GM23338 (cell line): ENCODE results near the gene MACF1. TPM values are rescaled to one million over a fixed set of nuclear protein-coding genes. Genes with fewer than 3 reads are reported as not detected.

Source experiments
- ATAC-seq: fragments of 200-7000 bp; cut with Tn5 transposase; 3 replicates; pipeline ENCODE4 v1.9.1; 2020
- DNase-seq: peaks from one replicate; pipeline ENCODE4 v3.0.0-alpha.2; 2015; ENCODE audit warnings: low spot score
- H2AFZ ChIP-seq: fragments of 200-600 bp; sonication (generic); 2 replicates; pipeline ENCODE4 v1.8.0; 2016; ENCODE audit warnings: antibody characterized with exemption, mild to moderate bottlenecking, moderate library complexity
- H3F3A ChIP-seq: fragments of 200-600 bp; sonication (generic); replicated peaks from 2 replicates; pipeline ENCODE4 v1.8.0; 2017; ENCODE audit warnings: antibody characterized with exemption, mixed run types, low read depth
- H3K27ac ChIP-seq: fragments of 200-600 bp; sonication (generic); 2 replicates; pipeline ENCODE4 v1.6.1; 2016; ENCODE audit warnings: low read depth
- H3K27me3 ChIP-seq: fragments of 200-600 bp; sonication (generic); 2 replicates; pipeline ENCODE4 v1.8.0; 2016; ENCODE audit warnings: mild to moderate bottlenecking, mixed run types, moderate library complexity; ENCODE audit not compliant: insufficient read depth
- H3K36me3 ChIP-seq: fragments of 200-600 bp; sonication (generic); 2 replicates; pipeline ENCODE4 v1.8.0; 2016; ENCODE audit warnings: mild to moderate bottlenecking; ENCODE audit not compliant: insufficient read depth
- H3K4me1 ChIP-seq: fragments of 200-600 bp; sonication (generic); 2 replicates; pipeline ENCODE4 v1.8.0; 2016; ENCODE audit warnings: mild to moderate bottlenecking, moderate library complexity; ENCODE audit not compliant: insufficient read depth
- H3K4me2 ChIP-seq: fragments of 200-600 bp; sonication (generic); 2 replicates; pipeline ENCODE4 v1.7.1; 2017; ENCODE audit warnings: mixed run types
- H3K4me3 ChIP-seq: fragments of 200-600 bp; sonication (generic); 2 replicates; pipeline ENCODE4 v1.6.1; 2016; ENCODE audit warnings: mixed run types
- H3K79me2 ChIP-seq: fragments of 200-600 bp; sonication (generic); replicated peaks from 2 replicates; pipeline ENCODE4 v1.8.0; 2017; ENCODE audit warnings: mild to moderate bottlenecking; ENCODE audit not compliant: insufficient read depth
- H3K9me2 ChIP-seq: fragments of 200-600 bp; sonication (generic); 2 replicates; pipeline ENCODE4 v1.8.0; 2017; ENCODE audit not compliant: insufficient read depth
- H4K20me1 ChIP-seq: fragments of 200-600 bp; sonication (generic); replicated peaks from 2 replicates; pipeline ENCODE4 v1.8.0; 2017; ENCODE audit warnings: mild to moderate bottlenecking; ENCODE audit not compliant: insufficient read depth
- H3K27ac Mint-ChIP-seq: 2 replicates; pipeline ENCODE4 v1.8.0; 2020; ENCODE audit warnings: inconsistent platforms, mild to moderate bottlenecking, moderate library complexity, mixed read lengths
- H3K27me3 Mint-ChIP-seq: 3 replicates; pipeline ENCODE4 v1.8.0; 2022; ENCODE audit warnings: low read depth, mild to moderate bottlenecking, moderate library complexity, mixed read lengths, inconsistent platforms; ENCODE audit not compliant: insufficient read depth, poor library complexity
- H3K36me3 Mint-ChIP-seq: 3 replicates; pipeline ENCODE4 v1.8.0; 2021; ENCODE audit warnings: low read depth, mild to moderate bottlenecking, inconsistent platforms, moderate library complexity, mixed read lengths
- H3K4me1 Mint-ChIP-seq: 3 replicates; pipeline ENCODE4 v1.8.0; 2020; ENCODE audit warnings: mild to moderate bottlenecking, inconsistent platforms, mixed read lengths
- H3K4me3 Mint-ChIP-seq: 3 replicates; pipeline ENCODE4 v1.8.0; 2021; ENCODE audit warnings: moderate library complexity, mild to moderate bottlenecking, inconsistent platforms, mixed read lengths
- H3K9me3 Mint-ChIP-seq: 3 replicates; pipeline ENCODE4 v1.8.0; 2020; ENCODE audit warnings: moderate library complexity, mild to moderate bottlenecking, inconsistent platforms, mixed read lengths
- CREB1 ChIP-seq: fragments of 250-450 bp; sonication (Bioruptor Pico); IDR thresholded peaks from 2 replicates; pipeline ENCODE4 v1.5.0; 2020; ENCODE audit warnings: low read depth, mild to moderate bottlenecking, moderate library complexity
- EZH2 ChIP-seq: fragments of 200-600 bp; sonication (generic); IDR thresholded peaks from one replicate; pipeline ENCODE4 v1.8.0; 2017; ENCODE audit warnings: antibody characterized with exemption, mild to moderate bottlenecking, low read depth; ENCODE audit not compliant: unreplicated experiment
- EZH2phosphoT487 ChIP-seq: fragments of 200-600 bp; sonication (generic); IDR thresholded peaks from one replicate; pipeline ENCODE4 v1.8.1; 2018; ENCODE audit warnings: antibody characterized with exemption; ENCODE audit not compliant: unreplicated experiment
- JUNB ChIP-seq: IDR thresholded peaks from one replicate; pipeline ENCODE4 v1.6.1; 2016; ENCODE audit warnings: antibody characterized with exemption; ENCODE audit not compliant: unreplicated experiment
- NANOG ChIP-seq: IDR thresholded peaks from 2 replicates; pipeline ENCODE4 v1.6.1; 2016; ENCODE audit warnings: antibody characterized with exemption, borderline replicate concordance
- STAT1 ChIP-seq: IDR thresholded peaks from one replicate; pipeline ENCODE4 v1.6.1; 2016; ENCODE audit warnings: antibody characterized with exemption; ENCODE audit not compliant: unreplicated experiment
- ZNF331 ChIP-seq: fragments of 250-450 bp; sonication (Bioruptor Pico); IDR thresholded peaks from 2 replicates; pipeline ENCODE4 v1.5.0; 2020; ENCODE audit warnings: low read depth, mild to moderate bottlenecking, moderate library complexity
- polyA plus RNA-seq: library from polyadenylated mRNA; unstranded; fragments of >200 nt; fragmentation: Nextera tagmentation; extraction: Ambion mirVana; gene quantifications from 2 replicates; pipeline ENCODE4 v1.2.1, GENCODE V29; 2016
- total RNA-seq: library from RNA; depleted of rRNA; stranded (reverse); fragments of >200 nt; shearing (Covaris generic); gene quantifications from 2 replicates; pipeline ENCODE4 v1.2.3, GENCODE V29; 2014
- TF ChIP-seq, protein P1 (sequence below): IDR thresholded peaks from one replicate; pipeline ENCODE4 v1.6.1; 2018; ENCODE audit warnings: antibody characterized with exemption; ENCODE audit not compliant: unreplicated experiment

Gene MACF1
- total and polyA plus RNA-seq, 2 experiments from 2014 or later: 104 to 399 TPM

DNA sequence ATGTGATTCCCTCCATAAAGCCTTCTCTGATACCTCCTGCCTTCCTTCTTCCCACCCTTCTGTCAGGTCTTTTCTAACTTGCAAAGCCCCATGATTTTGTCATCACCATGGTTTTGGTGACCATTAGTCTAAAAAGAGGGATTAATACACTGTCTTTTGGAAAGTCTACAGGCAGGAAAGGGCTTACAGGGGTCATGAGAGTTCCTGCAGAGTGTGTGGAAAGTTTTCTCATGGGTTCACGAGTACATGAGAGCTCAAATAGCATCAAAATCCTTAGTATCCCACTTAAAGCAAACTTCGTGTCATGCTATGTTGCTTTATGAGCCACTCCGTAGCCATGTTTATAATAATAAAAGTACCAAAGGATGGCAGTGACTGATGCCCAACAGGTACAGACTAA is 200.4 kb downstream of the MACF1 start:
- Histone ChIP-seq H3K9me2 (no peaks in the 10 kb centered on the region), H3K4me2 (no peak overlapping the region), H3K27me3 (no peaks in the 10 kb centered on the region), H3K4me1 (peaks cover 15% of the 10 kb centered on the region), H3K79me2 (peaks cover 6% of the 10 kb centered on the region), H4K20me1 (no peaks in the 10 kb centered on the region; the same call in 1 of the 2 replicates), H3K4me3 (no peak overlapping the region), H3K36me3 (no peaks in the 10 kb centered on the region; the same call in 1 of the 2 replicates), H3F3A (peaks cover 14% of the 10 kb centered on the region), H3K27ac (no peak overlapping the region), H2AFZ (no peak overlapping the region)
- H3K27ac Mint-ChIP-seq: no peak overlapping the region
- H3K4me3 Mint-ChIP-seq: no peak overlapping the region
- peaks cover 9% of the 10 kb centered on the region for H3K36me3 Mint-ChIP-seq
- peaks cover 8% of the 10 kb centered on the region for H3K27me3 Mint-ChIP-seq
- H3K9me3 Mint-ChIP-seq: peaks cover 4% of the 10 kb centered on the region
- no peak for TF ChIP-seq JUNB
- TF ChIP-seq, protein P1, sequence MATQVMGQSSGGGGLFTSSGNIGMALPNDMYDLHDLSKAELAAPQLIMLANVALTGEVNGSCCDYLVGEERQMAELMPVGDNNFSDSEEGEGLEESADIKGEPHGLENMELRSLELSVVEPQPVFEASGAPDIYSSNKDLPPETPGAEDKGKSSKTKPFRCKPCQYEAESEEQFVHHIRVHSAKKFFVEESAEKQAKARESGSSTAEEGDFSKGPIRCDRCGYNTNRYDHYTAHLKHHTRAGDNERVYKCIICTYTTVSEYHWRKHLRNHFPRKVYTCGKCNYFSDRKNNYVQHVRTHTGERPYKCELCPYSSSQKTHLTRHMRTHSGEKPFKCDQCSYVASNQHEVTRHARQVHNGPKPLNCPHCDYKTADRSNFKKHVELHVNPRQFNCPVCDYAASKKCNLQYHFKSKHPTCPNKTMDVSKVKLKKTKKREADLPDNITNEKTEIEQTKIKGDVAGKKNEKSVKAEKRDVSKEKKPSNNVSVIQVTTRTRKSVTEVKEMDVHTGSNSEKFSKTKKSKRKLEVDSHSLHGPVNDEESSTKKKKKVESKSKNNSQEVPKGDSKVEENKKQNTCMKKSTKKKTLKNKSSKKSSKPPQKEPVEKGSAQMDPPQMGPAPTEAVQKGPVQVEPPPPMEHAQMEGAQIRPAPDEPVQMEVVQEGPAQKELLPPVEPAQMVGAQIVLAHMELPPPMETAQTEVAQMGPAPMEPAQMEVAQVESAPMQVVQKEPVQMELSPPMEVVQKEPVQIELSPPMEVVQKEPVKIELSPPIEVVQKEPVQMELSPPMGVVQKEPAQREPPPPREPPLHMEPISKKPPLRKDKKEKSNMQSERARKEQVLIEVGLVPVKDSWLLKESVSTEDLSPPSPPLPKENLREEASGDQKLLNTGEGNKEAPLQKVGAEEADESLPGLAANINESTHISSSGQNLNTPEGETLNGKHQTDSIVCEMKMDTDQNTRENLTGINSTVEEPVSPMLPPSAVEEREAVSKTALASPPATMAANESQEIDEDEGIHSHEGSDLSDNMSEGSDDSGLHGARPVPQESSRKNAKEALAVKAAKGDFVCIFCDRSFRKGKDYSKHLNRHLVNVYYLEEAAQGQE: no peak
- no peak for TF ChIP-seq NANOG
- DNase-seq (no peak), ATAC-seq (no peak)
- peaks cover 29% of the 10 kb centered on the region for H3K4me1 Mint-ChIP-seq

DNA sequence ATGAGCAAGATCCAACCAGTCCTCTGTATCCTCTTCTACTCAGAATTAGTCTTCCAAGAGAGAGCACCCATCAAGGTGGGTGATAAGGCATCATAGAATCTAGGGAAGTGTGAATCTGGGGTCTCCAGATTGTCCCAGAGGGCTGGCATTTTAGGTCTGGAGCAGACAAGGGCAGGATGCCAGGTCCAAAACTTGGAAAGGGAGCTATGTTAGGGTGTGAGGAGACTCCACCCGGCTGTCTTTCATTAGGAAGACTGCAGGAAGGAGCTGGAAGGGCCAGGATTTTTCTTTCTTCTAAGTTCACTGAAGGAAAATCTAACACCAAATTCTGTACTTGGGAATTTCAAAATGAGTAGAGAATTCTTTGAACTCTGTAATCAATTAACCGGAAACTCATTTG is 200.9 kb downstream of the MACF1 start:
- no peak for TF ChIP-seq STAT1
- TF ChIP-seq EZH2: no peak
- TF ChIP-seq, protein P1: no peak
- no peak for TF ChIP-seq NANOG
- no peak for TF ChIP-seq CREB1 (CRISPR knock-in tag)
- no peak for TF ChIP-seq ZNF331 (CRISPR knock-in tag)
- TF ChIP-seq JUNB: no peak
- no peak for TF ChIP-seq EZH2phosphoT487
- Histone ChIP-seq H3K4me3 (no peak overlapping the region), H3K36me3 (no peaks in the 10 kb centered on the region; the same call in 1 of the 2 replicates), H4K20me1 (no peaks in the 10 kb centered on the region; the same call in 1 of the 2 replicates), H3K79me2 (peaks cover 11% of the 10 kb centered on the region), H3K27me3 (no peaks in the 10 kb centered on the region), H3K27ac (no peak overlapping the region), H3K4me2 (no peak overlapping the region), H3K9me2 (no peaks in the 10 kb centered on the region), H3K4me1 (peaks cover 19% of the 10 kb centered on the region), H2AFZ (no peak overlapping the region), H3F3A (peaks cover 17% of the 10 kb centered on the region)
- Mint-ChIP-seq H3K4me3 (no peak overlapping the region), H3K9me3 (peaks cover 9% of the 10 kb centered on the region), H3K27me3 (peaks cover 12% of the 10 kb centered on the region), H3K27ac (no peak overlapping the region), H3K4me1 (peaks cover 34% of the 10 kb centered on the region), H3K36me3 (peaks cover 14% of the 10 kb centered on the region)
- DNase-seq (no peak), ATAC-seq (no peak)
